OCI-LY1 (cell line): ENCODE data around the gene PCSK6.

Source experiments
- H2AFZ ChIP-seq: fragments of 200-600 bp; sonication (generic), shearing (Covaris generic); 2 replicates; pipeline ENCODE4 v1.6.0; 2014; ENCODE audit warnings: antibody characterized with exemption, mild to moderate bottlenecking, low read length
- H3F3A ChIP-seq: fragments of 200-600 bp; sonication (generic), shearing (Covaris generic); 2 replicates; pipeline ENCODE4 v1.6.0; 2014; ENCODE audit warnings: mild to moderate bottlenecking, antibody characterized with exemption, low read length, moderate library complexity; ENCODE audit not compliant: insufficient read depth
- H3K27ac ChIP-seq: fragments of 200-600 bp; sonication (generic); 2 replicates; pipeline ENCODE4 v1.5.1; 2014; ENCODE audit warnings: low read length, mixed run types, mild to moderate bottlenecking, low read depth; ENCODE audit not compliant: poor library complexity, severe bottlenecking
- H3K27me3 ChIP-seq: fragments of 200-600 bp; sonication (generic); 2 replicates; pipeline ENCODE4 v1.6.0; 2014; ENCODE audit warnings: antibody characterized with exemption, mild to moderate bottlenecking, low read length, moderate library complexity; ENCODE audit not compliant: insufficient read depth
- H3K36me3 ChIP-seq: fragments of 200-600 bp; sonication (generic); 2 replicates; pipeline ENCODE4 v1.6.1; 2014; ENCODE audit warnings: mild to moderate bottlenecking, antibody characterized with exemption, low read length, moderate library complexity, mixed read lengths; ENCODE audit not compliant: insufficient read depth
- H3K4me1 ChIP-seq: fragments of 200-600 bp; sonication (generic); 2 replicates; pipeline ENCODE4 v1.5.1; 2014; ENCODE audit warnings: mild to moderate bottlenecking, low read length, moderate library complexity; ENCODE audit not compliant: insufficient read depth, severe bottlenecking
- H3K4me2 ChIP-seq: fragments of 200-600 bp; sonication (generic), shearing (Covaris generic); 2 replicates; pipeline ENCODE4 v1.6.1; 2014; ENCODE audit warnings: low read length
- H3K4me3 ChIP-seq: fragments of 200-600 bp; sonication (generic); 2 replicates; pipeline ENCODE4 v1.5.1; 2014; ENCODE audit warnings: low read length, low read depth, mild to moderate bottlenecking, mixed read lengths; ENCODE audit not compliant: poor library complexity, severe bottlenecking
- H3K79me2 ChIP-seq: fragments of 200-600 bp; shearing (Covaris generic); 2 replicates; pipeline ENCODE4 v1.6.1; 2016; ENCODE audit warnings: mixed run types, low read length, mixed read lengths; ENCODE audit not compliant: insufficient read depth
- H3K9ac ChIP-seq: fragments of 200-600 bp; sonication (generic), shearing (Covaris generic); 2 replicates; pipeline ENCODE4 v1.6.1; 2014; ENCODE audit warnings: mild to moderate bottlenecking, low read length, mixed read lengths
- H3K9me2 ChIP-seq: fragments of 200-600 bp; sonication (generic), shearing (Covaris generic); 2 replicates; pipeline ENCODE4 v1.6.1; 2014; ENCODE audit warnings: low read depth, mild to moderate bottlenecking, low read length, mixed read lengths
- H3K9me3 ChIP-seq: fragments of 200-600 bp; shearing (Covaris generic); 2 replicates; pipeline ENCODE4 v1.6.1; 2014; ENCODE audit warnings: low read length, mixed read lengths
- H4K20me1 ChIP-seq: fragments of 200-600 bp; sonication (generic), shearing (Covaris generic); 2 replicates; pipeline ENCODE4 v1.6.0; 2016; ENCODE audit warnings: mild to moderate bottlenecking, low read length; ENCODE audit not compliant: insufficient read depth
- CTCF ChIP-seq: fragments of 200-600 bp; sonication (generic), shearing (Covaris generic); IDR thresholded peaks from 2 replicates; pipeline ENCODE4 v1.5.1; 2017; ENCODE audit warnings: mild to moderate bottlenecking, antibody characterized with exemption, low read length, moderate library complexity, mixed read lengths
- EZH2 ChIP-seq: fragments of 200-600 bp; sonication (generic), shearing (Covaris generic); IDR thresholded peaks from 2 replicates; pipeline ENCODE4 v1.8.0; 2017; ENCODE audit warnings: borderline replicate concordance, mixed run types, mild to moderate bottlenecking, antibody characterized with exemption, low read length, moderate library complexity, mixed read lengths

Gene PCSK6

GRCh38 chr15:101388046-101388445 is 101.5 kb downstream of the PCSK6 start:
- H4K20me1 ChIP-seq = no peaks in the 10 kb centered on the region
- H3F3A ChIP-seq = no peaks in the 10 kb centered on the region
- H2AFZ ChIP-seq = no peak overlapping the region
- 0 out of 2 replicates have a peak, but pooled peaks cover 5% of the 10 kb centered on the region for H3K27me3 ChIP-seq
- H3K27ac ChIP-seq = no peak overlapping the region
- H3K9me2 ChIP-seq = no peaks in the 10 kb centered on the region
- no peak overlapping the region for H3K9ac ChIP-seq
- H3K4me3 ChIP-seq = no peak overlapping the region
- no peak overlapping the region for H3K4me2 ChIP-seq
- TF ChIP-seq EZH2 (no peak), CTCF (no peak)
- no peaks in the 10 kb centered on the region for H3K9me3 ChIP-seq
- no peaks in the 10 kb centered on the region for H3K79me2 ChIP-seq
- H3K4me1 ChIP-seq = no peaks in the 10 kb centered on the region
- H3K36me3 ChIP-seq = no peaks in the 10 kb centered on the region

GRCh38 chr15:101387574-101387973 is 101.9 kb downstream of the PCSK6 start:
- H4K20me1 ChIP-seq = no peaks in the 10 kb centered on the region
- no peak overlapping the region for H2AFZ ChIP-seq
- TF ChIP-seq EZH2 = no peak
- no peak for TF ChIP-seq CTCF

GRCh38 chr15:101386967-101387366 is 102.5 kb downstream of the PCSK6 start:
- TF ChIP-seq EZH2 = no peak
- TF ChIP-seq CTCF = no peak
- Histone ChIP-seq H3K4me3 (no peak overlapping the region), H3F3A (no peaks in the 10 kb centered on the region), H3K9me3 (no peaks in the 10 kb centered on the region), H3K27ac (no peak overlapping the region), H3K9me2 (no peaks in the 10 kb centered on the region), H3K27me3 (0 out of 2 replicates have a peak, but pooled peaks cover 5% of the 10 kb centered on the region), H4K20me1 (no peaks in the 10 kb centered on the region), H2AFZ (no peak overlapping the region), H3K4me1 (no peaks in the 10 kb centered on the region), H3K9ac (no peak overlapping the region), H3K4me2 (no peak overlapping the region), H3K36me3 (no peaks in the 10 kb centered on the region), H3K79me2 (no peaks in the 10 kb centered on the region)

More at GRCh38 chr15:101387574-101387973, 101.9 kb downstream of the PCSK6 start:
- no peaks in the 10 kb centered on the region for H3K79me2 ChIP-seq
- no peak overlapping the region for H3K4me2 ChIP-seq
- no peak overlapping the region for H3K9ac ChIP-seq
- H3K27ac ChIP-seq = no peak overlapping the region
- H3K4me3 ChIP-seq = no peak overlapping the region
- no peaks in the 10 kb centered on the region for H3K36me3 ChIP-seq
- no peaks in the 10 kb centered on the region for H3K9me3 ChIP-seq
- H3K4me1 ChIP-seq = no peaks in the 10 kb centered on the region
- H3K9me2 ChIP-seq = no peaks in the 10 kb centered on the region
- no peaks in the 10 kb centered on the region for H3F3A ChIP-seq
- H3K27me3 ChIP-seq = 0 out of 2 replicates have a peak, but pooled peaks cover 5% of the 10 kb centered on the region
